Measurements from ENCODE around the gene HPSE2.
"Not testable (repeated sequence)": the region's sequence is repeated elsewhere in the genome, so short reads cannot be mapped to it uniquely, and the experiment has no call there.

DNA sequence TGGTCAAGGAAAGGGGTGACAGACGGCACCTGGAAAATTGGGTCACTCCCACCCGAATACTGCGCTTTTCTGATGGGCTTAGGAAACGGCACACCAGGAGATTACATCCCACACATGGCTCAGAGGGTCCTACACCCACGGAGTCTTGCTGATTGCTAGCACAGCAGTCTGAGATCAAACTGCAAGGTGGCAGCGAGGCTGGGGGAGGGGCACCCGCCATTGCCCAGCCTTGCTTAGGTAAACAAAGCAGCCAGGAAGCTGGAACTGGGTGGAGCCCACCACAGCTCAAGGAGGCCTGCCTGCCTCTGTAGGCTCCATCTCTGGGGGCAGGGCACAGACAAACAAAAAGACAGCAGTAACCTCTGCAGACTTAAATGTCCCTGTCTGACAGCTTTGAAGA is 694.1 kb downstream of the HPSE2 start:
- not testable (repeated sequence) for TF ChIP-seq POLR2A (IDR thresholded peaks at IDR 0.05)
- TF ChIP-seq, protein P1, sequence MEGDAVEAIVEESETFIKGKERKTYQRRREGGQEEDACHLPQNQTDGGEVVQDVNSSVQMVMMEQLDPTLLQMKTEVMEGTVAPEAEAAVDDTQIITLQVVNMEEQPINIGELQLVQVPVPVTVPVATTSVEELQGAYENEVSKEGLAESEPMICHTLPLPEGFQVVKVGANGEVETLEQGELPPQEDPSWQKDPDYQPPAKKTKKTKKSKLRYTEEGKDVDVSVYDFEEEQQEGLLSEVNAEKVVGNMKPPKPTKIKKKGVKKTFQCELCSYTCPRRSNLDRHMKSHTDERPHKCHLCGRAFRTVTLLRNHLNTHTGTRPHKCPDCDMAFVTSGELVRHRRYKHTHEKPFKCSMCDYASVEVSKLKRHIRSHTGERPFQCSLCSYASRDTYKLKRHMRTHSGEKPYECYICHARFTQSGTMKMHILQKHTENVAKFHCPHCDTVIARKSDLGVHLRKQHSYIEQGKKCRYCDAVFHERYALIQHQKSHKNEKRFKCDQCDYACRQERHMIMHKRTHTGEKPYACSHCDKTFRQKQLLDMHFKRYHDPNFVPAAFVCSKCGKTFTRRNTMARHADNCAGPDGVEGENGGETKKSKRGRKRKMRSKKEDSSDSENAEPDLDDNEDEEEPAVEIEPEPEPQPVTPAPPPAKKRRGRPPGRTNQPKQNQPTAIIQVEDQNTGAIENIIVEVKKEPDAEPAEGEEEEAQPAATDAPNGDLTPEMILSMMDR (IDR thresholded peaks at IDR 0.05): not testable (repeated sequence)
